GM18502 (cell line): ENCODE measurements around the gene TRMT112.

ENCODE experiments used
- ATAC-seq: cut with Tn5 transposase; IDR thresholded peaks from one replicate; pipeline ENCODE4 v1.9.1; 2021; ENCODE audit warnings: mild to moderate bottlenecking; ENCODE audit not compliant: unreplicated experiment, poor library complexity

The TRMT112 gene

DNA sequence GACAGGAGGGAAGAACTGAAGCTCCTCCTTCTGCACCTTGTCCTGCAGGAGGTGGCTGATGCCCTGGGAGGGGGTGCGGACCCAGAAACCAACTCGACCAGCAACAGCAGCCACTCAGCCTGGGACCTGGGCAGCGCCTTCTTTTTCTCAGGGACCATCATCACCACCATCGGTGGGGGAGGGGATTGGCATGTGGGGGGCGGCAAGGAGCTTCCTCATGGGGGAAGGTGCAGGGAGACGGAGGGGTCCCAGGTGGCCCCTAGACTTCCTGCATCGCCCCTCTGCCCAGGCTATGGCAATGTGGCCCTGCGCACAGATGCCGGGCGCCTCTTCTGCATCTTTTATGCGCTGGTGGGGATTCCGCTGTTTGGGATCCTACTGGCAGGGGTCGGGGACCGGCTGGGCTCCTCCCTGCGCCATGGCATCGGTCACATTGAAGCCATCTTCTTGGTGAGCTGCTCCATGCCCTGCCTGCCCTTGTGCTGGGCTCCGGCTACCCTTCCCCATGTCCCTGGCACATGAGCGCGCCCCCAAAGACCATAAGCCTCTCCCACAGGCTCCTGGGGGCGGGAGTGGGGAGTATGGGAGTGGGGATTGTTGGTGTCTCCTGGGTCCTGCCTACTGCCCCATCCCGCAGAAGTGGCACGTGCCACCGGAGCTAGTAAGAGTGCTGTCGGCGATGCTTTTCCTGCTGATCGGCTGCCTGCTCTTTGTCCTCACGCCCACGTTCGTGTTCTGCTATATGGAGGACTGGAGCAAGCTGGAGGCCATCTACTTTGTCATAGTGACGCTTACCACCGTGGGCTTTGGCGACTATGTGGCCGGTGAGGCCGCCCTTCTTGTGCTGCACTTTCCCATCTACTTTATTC, 20.3 kb downstream of the TRMT112 start:
- no peak for ATAC-seq

DNA sequence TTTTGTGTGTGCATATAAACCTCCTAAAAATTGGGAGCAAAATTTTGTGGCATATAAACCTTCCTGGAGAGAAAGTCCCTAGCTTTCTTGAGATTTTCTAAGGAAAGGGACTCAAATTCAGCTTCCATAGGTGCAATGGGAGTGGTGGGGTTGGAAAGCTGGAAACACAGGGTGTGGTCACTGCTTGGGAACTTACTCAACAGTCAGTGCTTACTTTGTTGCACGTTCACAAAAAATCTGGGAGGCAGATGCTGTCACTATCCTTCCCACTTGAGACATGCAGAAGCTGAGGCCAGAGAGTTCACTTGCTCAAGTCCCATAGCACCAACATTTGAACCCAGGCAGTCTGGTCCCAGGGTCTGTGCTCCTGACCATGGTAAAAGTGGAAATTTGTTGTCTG, 21.1 kb downstream of the TRMT112 start:
- no peak for ATAC-seq

DNA sequence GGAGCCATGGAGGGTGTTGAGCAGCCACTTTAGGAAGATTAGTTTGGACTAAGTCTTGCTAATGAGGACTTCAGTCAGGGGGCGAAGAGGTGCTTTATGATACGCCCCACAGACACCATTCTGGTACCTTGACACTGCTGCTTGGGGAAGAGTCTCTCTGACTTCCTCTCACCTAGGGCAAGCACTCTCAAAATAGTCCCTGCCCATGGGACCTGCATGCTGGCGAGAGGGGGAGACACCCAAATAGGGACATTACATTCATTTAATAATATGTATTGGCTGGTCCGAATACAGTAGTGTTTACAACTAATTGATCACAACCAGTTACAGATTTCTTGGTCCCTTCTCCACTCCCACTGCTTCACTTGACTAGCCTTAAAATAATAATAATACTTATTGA, 21.6 kb downstream of the TRMT112 start:
- ATAC-seq = no peak

DNA sequence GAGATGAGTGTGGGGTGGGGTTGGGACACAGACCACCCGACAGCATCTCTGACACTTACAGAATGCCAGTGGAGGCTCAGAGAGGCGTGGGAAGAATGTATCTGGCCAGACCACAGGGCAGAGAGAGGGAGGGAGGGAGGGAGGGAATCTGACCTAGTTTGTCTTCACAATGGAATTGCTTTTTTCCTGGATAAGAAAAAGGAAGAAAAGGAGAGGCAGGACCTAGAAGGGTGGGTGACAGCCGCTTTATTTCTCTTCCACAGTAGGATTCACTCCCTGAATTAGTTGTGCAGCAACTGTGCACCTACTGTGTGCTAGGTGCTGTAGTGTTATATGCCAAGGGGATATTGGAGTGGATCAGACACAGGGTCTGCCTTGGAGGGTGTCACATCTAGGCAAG, 22.6 kb downstream of the TRMT112 start:
- no peak for ATAC-seq

DNA sequence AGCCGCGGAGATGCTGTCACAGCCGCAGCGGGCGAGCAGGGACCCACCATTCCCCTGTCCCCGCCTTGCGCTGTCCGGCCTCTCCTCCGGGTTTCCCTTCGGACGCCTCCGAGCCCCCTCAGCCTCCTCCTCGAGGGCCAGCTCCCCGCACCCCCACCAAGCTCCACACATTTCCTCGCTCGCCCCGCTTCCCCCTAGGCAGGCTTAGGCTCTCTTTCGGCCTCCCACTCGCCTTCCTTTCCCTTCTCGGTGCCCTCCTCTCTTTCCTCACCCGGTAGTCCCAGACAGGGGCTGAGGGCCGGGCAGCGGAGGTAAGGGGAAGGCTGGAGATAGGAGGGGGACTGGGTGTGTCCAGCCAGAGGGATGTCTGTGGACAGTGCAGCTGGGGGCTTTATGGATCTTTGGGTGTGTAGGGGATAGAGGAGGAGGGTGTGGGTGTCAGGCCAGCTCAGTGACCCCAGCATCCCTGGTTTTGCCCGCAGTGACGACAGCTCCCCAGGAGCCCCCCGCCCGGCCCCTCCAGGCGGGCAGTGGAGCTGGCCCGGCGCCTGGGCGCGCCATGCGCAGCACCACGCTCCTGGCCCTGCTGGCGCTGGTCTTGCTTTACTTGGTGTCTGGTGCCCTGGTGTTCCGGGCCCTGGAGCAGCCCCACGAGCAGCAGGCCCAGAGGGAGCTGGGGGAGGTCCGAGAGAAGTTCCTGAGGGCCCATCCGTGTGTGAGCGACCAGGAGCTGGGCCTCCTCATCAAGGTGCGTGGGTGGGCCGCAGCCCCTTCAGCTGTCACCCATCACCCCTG, 24.7 kb downstream of the TRMT112 start:
- ATAC-seq = no peak

DNA sequence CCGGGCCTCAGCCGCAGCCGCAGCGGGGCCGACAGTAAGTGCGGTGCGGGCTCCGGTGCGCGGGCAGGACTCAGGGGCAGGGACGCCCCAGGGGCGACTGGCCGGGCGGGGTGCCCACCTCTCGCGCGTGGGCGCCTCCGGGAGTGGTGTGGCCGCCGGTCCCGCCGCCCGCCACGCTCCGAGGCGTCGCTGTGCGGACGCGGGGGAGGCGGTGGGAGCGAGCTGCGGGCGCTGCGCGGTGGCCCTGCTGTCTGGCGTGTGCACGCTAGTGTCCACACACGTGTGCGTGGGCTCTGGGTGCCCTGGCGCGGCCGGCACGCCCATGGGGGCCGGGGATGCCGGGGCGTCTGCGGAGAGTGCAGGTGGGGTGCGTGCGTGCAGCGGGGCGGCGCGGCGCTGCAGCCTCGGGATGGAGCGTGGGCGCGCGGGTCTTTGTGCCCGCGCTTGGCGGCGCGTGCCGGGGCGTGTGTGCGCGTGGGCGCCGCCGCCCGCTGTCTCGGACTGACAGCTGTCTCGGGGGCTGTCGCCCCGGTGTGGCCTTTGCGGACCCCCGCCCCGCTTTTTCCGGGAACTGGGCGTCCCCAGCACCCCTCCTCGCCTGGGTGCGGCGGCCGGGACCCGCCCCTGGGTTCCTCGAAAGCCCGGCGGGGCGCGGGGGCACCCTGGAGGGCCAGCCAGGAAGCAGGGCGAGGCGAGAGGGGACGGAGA, 25.5 kb downstream of the TRMT112 start:
- ATAC-seq = no peak

DNA sequence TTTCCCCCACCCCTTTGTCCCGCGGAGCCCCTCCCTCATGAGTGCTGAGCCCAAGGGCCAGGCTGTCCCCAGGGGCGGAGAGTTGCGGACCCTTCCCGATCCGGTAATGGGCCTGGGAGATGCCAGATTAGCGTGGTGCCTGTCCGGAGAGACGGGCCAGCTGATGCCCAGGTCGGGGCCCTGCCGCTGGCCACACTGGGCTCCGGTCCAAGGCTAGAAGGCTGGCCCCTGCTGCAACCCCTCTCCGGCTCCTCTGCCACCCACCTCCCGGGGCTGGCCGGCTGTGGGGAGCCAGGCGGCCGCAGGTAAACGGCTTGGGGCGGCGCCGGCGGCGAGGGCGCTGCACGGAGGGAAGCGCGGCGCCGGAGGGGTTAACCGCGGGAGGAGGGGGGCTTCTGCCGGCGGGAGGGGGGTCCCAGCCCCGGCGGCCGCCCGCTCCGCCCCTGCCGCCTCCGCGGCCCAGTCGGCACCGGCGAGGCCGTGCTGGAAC, 26.1 kb downstream of the TRMT112 start, which contains the start of gene KCNK4:
KCNK4 (plus strand) TSS at position 41 of the 490 bp plus-strand sequence. CDS start 1,717 bp downstream, outside the sequence.
- no peak for ATAC-seq

DNA sequence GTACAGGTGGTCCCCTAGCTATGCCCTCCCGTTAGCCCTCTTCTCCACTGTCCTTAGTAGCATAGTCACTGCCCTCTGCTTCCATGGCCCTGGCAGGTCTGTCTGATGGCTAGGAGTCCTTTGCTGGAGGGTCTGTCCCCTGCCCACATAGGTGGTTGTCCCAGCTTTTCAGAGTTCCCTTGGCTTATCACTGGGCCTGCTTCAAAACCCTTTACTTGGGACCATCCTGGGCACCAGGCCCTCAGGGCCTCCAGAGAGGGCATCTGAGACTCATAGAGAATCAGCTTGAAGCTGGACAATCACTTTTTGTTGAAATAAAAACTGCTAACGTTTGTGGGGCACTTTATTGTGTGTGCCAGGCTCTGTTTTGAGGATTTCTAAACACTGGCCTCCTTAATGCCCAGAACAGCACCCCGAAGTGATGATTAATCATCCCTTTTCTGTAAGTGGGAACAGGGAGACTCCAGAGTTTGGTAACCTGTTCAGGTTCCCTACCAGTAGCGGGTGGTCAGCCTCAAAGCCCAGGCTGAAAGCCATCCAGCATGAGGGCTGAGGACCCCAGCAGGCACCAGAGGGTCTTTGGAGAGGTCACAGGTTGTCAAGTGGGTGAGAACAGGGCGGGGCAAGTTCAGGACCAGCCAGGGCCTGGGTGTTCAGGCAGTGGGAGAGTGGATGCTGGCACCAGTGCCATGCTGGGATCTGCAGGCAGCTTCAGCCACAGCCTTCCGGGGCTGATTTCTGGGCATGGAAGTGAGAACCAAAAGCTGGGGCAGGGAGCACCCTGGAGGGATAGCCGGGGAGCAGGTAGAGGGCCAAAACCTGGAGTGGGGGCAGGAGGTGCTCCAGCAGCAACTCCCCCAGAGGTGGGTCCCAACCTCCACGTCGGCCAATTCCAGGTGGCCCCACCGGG, 26.8 kb downstream of the TRMT112 start:
- ATAC-seq = no peak

DNA sequence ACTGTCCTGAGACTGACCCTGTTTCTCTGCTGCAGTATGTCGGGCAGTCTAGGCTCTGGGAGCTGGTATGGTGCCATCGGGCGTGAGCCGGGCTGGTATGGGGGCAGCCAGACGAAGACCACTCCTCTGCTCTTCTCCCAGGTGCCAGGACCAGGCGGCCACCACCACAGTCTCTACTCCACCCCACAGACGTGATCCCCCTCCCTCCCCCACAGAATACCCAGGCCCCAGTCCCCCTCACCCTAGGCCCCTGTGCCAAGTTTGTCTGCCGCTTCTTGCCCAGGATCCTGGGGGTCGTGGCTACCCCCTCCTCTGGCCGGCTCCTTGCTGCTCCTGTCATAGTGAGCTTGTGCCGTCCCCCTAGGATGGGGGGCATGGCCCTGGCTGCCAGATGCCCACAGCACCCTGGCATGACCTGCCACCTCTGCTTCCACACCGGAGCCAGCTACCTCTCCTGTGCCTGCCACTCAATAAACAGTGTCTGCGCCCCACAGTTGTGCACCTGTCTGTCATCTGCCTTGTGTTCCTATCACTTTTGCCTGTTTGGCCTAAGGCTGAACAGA, 28.3 kb downstream of the TRMT112 start:
- ATAC-seq = no peak

DNA sequence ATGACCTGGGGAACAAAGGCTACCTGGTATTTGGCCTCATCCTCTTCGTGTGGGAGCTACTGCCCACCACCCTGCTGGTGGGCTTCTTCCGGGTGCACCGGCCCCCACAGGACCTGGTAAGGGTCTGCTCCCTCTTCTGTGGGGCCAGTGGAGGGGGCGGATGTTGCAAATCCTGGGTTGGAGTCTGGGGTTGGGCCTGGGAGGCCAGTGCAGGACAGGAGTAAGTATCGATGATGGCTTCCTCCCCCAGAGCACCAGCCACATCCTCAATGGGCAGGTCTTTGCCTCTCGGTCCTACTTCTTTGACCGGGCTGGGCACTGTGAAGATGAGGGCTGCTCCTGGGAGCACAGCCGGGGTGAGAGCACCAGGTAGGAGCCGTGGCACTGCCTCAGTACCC, 29.0 kb downstream of the TRMT112 start:
- no peak for ATAC-seq

DNA sequence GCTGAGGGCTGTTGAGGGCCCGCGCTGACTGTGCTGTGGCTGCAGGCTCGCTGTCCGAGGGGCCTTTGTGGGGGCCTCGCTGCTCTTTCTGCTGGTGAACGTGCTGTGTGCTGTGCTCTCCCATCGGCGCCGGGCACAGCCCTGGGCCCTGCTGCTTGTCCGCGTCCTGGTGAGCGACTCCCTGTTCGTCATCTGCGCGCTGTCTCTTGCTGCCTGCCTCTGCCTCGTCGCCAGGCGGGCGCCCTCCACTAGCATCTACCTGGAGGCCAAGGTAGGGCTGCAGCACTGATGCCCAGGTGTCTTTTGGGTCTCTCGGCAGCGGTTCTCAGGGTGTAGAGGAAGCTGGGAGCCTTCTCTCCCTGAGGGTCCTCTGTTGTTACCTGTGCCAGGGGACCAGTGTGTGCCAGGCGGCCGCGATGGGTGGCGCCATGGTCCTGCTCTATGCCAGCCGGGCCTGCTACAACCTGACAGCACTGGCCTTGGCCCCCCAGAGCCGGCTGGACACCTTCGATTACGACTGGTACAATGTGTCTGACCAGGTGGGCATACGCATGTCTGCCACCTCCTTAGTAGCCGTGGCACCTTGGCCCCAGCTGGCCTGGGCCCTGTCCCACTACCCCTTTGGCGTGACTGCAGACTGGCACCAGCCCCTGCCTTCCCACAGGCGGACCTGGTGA, 29.5 kb downstream of the TRMT112 start:
- ATAC-seq = no peak

DNA sequence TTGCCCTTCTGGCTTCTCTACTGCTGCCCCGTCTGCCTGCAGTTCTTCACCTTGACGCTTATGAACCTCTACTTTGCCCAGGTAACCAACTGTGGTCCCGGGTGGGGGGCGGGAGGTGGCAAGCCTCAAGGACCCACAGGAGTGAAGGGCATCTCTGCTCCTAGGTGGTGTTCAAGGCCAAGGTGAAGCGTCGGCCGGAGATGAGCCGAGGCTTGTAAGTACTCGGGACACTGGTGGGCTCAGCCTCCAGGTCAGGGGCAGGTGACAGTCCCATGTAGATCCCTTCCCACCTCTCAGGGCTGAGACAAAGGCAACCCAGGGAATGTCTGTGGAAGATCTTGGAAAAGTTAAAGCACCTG, 30.6 kb downstream of the TRMT112 start:
- ATAC-seq = no peak

DNA sequence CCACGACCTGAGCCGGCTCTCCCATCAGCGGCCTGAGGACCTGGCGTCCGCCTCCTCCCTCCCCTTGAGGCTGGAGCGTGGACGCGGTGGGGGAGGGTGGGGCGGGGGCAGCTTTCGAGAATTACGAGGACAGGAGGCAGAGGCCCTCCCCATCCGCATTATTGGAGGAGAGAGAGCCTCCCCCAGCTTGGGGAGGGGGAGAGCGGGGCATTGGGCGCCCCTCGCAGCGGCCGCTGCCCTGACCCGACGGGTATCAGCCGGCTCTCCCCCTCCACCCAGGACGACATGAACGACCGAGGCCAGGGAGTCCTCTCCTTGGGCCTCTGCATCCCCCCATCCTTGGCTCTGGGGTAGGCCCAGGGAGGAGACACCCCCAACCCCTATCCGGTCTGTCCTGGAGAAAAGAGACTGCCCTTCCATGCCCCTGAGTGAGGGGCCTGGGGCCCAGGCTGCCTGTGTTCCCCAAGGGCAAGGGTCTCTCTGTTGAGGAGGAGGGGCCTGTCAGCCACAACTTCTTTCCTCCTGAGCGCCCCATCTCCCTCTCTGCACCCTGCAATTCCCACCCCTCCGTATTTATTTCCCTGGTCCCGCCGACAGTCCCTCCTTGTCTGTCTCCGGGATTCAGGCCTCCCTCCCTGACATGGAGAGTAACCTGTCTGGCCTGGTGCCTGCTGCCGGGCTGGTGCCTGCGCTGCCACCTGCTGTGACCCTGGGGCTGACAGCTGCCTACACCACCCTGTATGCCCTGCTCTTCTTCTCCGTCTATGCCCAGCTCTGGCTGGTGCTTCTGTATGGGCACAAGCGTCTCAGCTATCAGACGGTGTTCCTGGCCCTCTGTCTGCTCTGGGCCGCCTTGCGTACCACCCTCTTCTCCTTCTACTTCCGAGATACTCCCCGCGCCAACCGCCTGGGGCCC, 31.2 kb downstream of the TRMT112 start:
- no peak for ATAC-seq

DNA sequence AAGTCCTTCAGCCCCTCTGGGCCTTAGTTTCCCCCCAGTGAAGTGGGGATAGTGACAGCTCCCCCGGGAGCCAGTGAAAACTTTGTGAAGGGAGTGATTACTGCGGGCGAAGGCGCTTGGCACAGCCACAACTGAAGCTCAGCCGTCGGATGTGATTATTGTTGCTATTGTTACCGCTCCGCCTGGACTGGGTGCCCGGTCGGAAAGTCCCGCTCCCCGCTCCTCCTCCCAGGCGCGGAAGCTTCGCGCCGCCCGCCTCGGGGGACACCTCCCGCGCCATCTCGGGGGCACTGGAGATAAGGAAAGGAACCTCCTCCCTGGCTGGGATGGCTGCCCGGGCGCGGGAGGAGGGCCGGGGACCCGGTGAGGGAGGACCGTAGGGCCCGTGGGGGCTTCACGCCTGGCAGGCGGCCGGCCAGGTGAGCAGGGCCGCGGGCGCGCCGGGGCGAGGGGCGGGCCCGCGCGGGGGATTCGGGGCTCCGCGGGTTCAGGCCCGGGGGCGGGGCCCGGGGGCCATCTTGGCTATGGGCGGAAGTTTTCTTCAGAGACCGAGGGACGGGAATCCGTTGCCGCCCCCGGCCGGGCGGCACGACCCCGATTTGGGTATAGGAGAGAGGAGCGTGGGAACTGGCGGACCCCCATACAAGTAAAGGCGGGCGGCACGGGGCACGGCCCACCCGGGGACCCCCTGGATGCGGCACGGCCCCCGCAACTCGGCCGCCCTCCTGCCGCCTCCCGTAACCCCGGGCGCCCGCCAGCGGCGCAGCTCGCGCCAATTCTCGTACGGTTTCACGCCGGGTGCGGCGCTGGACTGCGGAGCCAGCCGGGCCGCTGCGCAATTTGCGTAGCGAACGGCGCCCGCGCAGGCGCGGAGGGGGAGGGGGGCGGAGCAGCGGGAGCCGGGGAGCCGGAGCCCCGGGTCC, 32.1 kb downstream of the TRMT112 start, which contains the start of gene GPR137:
GPR137 (plus strand) TSS at position 887 of the 923 bp plus-strand sequence. CDS start 677 bp downstream, outside the sequence.
- ATAC-seq = peak; percentile 61

DNA sequence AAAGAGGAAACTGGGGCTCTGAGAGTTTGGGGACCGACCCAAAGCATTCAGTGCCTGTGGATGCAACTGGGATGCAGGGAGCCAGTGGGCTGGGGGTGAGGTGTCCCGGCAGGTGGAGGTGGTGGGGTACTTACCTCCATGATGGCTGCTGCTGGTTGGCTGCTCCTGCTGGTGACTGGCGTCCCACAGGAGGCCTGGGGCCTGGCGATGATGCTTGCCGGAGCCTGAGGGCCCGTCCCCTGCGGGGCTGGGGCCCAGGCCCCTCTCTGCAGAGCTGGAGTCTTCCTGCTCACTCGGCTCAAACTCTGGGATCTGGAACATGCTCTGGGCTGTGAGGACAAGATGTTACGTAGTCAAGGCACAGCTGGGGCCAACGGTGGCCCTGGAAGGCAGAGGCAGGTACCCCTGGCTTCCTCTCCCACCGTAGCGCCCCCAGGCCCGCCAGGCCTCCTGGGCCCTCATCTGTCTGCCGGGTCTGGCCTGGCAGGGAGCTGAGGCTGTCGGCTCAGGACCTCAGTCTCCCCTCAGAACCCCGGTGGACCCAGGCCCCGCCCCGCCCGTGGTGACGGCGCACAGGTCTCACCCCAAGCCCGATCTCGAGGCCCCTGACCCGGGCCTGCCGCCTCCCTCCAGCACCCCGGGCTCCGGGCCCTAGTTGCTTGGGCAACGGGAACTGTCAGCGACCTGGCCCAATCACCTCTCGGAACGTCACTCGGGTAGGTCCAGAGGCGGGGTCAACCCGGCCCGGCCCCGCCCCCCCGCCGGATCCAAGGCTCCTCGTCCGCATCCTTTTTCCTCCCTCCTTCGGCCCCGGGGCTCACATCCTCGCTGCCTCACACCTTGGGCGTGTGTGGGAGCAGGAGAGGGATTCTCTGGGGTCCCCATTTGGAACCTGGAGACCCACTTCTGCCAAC, 33.1 kb downstream of the TRMT112 start, which contains the start of gene BAD:
BAD (minus strand) TSS at position 618 of the 914 bp plus-strand sequence; CDS start at position 321, 297 bp downstream.
- peak; percentile 69 for ATAC-seq
